ENCODE measurements around the gene PIGV. TPM values are rescaled to one million over a fixed set of nuclear protein-coding genes. Genes with fewer than 3 reads are reported as not detected.

PIGV gene
- total RNA-seq, 2 donors from 2014 or later: 10.9 to 14.2 TPM

DNA sequence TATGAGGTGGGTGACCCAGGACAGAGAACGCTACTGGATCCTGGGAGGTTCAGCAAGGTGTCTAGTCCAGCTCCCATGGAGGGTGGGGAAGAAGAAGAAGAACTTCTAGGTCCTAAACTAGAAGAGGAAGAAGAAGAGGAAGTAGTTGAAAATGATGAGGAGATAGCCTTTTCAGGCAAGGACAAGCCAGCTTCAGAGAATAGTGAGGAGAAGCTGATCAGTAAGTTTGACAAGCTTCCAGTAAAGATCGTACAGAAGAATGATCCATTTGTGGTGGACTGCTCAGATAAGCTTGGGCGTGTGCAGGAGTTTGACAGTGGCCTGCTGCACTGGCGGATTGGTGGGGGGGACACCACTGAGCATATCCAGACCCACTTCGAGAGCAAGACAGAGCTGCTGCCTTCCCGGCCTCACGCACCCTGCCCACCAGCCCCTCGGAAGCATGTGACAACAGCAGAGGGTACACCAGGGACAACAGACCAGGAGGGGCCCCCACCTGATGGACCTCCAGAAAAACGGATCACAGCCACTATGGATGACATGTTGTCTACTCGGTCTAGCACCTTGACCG is 8.6 kb upstream of the PIGV start:
- DNase-seq (no peak), ATAC-seq (no peak)
- no peak for TF ChIP-seq POLR2A (IDR thresholded peaks at IDR 0.05)
- TF ChIP-seq, protein P1, sequence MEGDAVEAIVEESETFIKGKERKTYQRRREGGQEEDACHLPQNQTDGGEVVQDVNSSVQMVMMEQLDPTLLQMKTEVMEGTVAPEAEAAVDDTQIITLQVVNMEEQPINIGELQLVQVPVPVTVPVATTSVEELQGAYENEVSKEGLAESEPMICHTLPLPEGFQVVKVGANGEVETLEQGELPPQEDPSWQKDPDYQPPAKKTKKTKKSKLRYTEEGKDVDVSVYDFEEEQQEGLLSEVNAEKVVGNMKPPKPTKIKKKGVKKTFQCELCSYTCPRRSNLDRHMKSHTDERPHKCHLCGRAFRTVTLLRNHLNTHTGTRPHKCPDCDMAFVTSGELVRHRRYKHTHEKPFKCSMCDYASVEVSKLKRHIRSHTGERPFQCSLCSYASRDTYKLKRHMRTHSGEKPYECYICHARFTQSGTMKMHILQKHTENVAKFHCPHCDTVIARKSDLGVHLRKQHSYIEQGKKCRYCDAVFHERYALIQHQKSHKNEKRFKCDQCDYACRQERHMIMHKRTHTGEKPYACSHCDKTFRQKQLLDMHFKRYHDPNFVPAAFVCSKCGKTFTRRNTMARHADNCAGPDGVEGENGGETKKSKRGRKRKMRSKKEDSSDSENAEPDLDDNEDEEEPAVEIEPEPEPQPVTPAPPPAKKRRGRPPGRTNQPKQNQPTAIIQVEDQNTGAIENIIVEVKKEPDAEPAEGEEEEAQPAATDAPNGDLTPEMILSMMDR (IDR thresholded peaks at IDR 0.05): no peak
- intact Hi-C loops (cut with DNase I): no loop called here
- Histone ChIP-seq H3K9me3 (no peaks in the 10 kb centered on the region), H3K27ac (no peak overlapping the region), H3K4me1 (peaks cover 20% of the 10 kb centered on the region), H3K4me3 (no peak overlapping the region), H3K36me3 (replicated peaks in 1 of 2; ENCODE audit: insufficient read depth in 1 of 2, low read depth in 2 of 2) (peaks cover 13 to 40% of the 10 kb centered on the region in 2 donors), H3K27me3 (no peaks in the 10 kb centered on the region)
- WGBS, 2 donors: 79 to 81% methylated on average over 7 to 11 of the region's 11 CpGs

DNA sequence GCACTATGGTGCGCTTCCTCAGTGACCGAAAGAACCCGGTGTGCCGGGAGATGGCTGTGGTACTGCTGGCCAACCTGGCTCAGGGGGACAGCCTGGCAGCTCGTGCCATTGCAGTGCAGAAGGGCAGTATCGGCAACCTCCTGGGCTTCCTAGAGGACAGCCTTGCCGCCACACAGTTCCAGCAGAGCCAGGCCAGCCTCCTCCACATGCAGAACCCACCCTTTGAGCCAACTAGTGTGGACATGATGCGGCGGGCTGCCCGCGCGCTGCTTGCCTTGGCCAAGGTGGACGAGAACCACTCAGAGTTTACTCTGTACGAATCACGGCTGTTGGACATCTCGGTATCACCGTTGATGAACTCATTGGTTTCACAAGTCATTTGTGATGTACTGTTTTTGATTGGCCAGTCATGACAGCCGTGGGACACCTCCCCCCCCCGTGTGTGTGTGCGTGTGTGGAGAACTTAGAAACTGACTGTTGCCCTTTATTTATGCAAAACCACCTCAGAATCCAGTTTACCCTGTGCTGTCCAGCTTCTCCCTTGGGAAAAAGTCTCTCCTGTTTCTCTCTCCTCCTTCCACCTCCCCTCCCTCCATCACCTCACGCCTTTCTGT is 7.3 kb upstream of the PIGV start:
- no peak for TF ChIP-seq POLR2A (IDR thresholded peaks at IDR 0.05)
- TF ChIP-seq, protein P1 (IDR thresholded peaks at IDR 0.05): no peak
- intact Hi-C loops (cut with DNase I): no loop called here
- Histone ChIP-seq H3K27me3 (no peaks in the 10 kb centered on the region), H3K27ac (no peak overlapping the region), H3K4me3 (no peak overlapping the region), H3K9me3 (no peaks in the 10 kb centered on the region), H3K36me3 (replicated peaks in 1 of 2; ENCODE audit: insufficient read depth in 1 of 2, low read depth in 2 of 2) (peaks cover 4 to 27% of the 10 kb centered on the region in 2 donors), H3K4me1 (peaks cover 26% of the 10 kb centered on the region)
- 83 to 87% methylated on average over 10 to 17 of the region's 21 CpGs for WGBS, 2 donors
- no peak for ATAC-seq
- no peak for DNase-seq

DNA sequence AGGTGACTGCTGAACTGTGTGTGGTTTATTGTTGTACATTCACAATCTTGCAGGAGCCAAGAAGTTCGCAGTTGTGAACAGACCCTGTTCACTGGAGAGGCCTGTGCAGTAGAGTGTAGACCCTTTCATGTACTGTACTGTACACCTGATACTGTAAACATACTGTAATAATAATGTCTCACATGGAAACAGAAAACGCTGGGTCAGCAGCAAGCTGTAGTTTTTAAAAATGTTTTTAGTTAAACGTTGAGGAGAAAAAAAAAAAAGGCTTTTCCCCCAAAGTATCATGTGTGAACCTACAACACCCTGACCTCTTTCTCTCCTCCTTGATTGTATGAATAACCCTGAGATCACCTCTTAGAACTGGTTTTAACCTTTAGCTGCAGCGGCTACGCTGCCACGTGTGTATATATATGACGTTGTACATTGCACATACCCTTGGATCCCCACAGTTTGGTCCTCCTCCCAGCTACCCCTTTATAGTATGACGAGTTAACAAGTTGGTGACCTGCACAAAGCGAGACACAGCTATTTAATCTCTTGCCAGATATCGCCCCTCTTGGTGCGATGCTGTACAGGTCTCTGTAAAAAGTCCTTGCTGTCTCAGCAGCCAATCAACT is 6.4 kb upstream of the PIGV start:
- Histone ChIP-seq H3K4me1 (peaks cover 34% of the 10 kb centered on the region), H3K9me3 (no peaks in the 10 kb centered on the region), H3K36me3 (replicated peaks in 1 of 2; ENCODE audit: insufficient read depth in 1 of 2, low read depth in 2 of 2) (peaks cover 4 to 23% of the 10 kb centered on the region in 2 donors), H3K4me3 (no peak overlapping the region), H3K27me3 (no peaks in the 10 kb centered on the region), H3K27ac (no peak overlapping the region)
- TF ChIP-seq, protein P1 (IDR thresholded peaks at IDR 0.05): no peak
- no peak for TF ChIP-seq POLR2A (IDR thresholded peaks at IDR 0.05)
- WGBS, 2 donors: 79 to 83% methylated on average over 11 of the region's 11 CpGs
- intact Hi-C loops (cut with DNase I): no loop called here
- no peak for ATAC-seq
- no peak for DNase-seq

DNA sequence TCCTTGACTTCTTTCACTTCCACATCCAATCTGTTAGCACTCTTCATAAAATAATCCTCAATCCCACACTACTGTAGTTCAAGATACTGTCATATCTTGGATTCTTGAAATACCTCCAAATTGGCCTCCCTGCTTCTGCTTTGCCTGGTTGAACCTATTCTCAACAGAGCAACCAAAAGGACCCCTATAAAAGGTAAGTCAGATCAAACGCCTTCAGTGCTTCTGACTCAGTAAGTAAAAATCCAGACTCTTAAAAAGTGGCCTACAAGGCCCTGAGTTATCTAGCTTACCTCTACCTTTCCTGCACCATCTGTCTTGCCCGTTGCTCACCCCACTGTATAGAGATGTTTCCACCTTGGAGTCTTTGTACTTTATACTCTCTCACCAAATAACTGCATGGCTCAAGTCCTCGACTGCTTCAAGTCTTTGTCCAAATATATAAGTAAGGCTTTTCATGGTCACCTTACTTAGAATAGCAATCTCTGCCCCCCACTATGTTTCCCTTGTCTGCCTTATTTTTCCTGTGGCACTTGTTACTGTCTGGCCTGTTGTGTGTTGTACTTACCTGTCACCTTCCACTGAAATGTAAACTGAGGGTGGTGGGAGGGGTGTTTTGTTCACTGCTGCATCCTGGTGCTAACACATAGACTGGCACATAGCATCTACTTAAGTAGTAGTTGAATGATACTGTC is 5.1 kb upstream of the PIGV start:
- H3K4me3 ChIP-seq: no peak overlapping the region
- intact Hi-C loops (cut with DNase I): no loop called here
- TF ChIP-seq POLR2A (IDR thresholded peaks at IDR 0.05): no peak
- TF ChIP-seq, protein P1 (IDR thresholded peaks at IDR 0.05): no peak
- no peaks in the 10 kb centered on the region for H3K27me3 ChIP-seq
- no peaks in the 10 kb centered on the region for H3K9me3 ChIP-seq
- peaks cover 4 to 22% of the 10 kb centered on the region in 2 donors for H3K36me3 ChIP-seq (replicated peaks in 1 of 2; ENCODE audit: insufficient read depth in 1 of 2, low read depth in 2 of 2)
- 63 to 65% methylated on average over 3 of the region's 3 CpGs for WGBS, 2 donors
- DNase-seq (no peak), ATAC-seq (no peak)
- peak overlapping the region in 3 of 4 donors; percentile 58 to 98 (median 59) for H3K27ac ChIP-seq
- H3K4me1 ChIP-seq: peaks cover 45% of the 10 kb centered on the region
